Stimulated activated CD4-positive, alpha-beta T cell treated with anti-CD3 and anti-CD28 coated beads, Interleukin-4, amount 100 ng/mL, for 1 hour (primary cell): ENCODE data around the gene CLEC11A.

Experiments used
- DNase-seq: peaks from one replicate; pipeline ENCODE4 v3.0.0-alpha.2; 2020

The CLEC11A gene

DNA sequence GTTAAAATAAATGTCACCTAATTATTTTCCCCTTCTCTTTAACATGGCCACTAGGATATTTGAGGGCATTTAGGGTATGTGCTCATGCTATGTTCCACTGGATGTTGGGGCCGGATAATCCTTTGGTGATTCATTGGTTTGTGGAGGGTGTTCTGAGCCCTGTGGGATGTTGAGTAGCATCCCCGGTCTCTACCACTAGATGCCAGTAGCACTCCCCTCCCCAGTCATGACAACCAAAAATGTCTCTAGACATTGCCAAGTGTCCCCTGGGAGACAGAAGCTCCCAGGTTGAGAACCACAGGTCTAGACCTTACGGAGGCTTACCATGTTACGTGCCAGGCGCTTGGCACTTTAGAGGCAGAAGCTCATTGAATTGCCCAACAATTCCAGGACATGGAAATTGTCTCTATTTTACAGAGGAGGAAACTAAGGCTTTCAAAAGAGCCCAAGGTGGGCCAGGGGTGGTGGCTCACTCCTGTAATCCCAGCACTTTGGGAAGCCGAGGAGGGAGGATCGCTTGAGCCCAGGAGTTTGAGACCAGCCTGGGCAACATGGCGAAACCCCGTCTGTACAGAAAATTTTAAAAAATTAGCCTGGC is 17.6 kb upstream of the CLEC11A start:
- no peak for DNase-seq

DNA sequence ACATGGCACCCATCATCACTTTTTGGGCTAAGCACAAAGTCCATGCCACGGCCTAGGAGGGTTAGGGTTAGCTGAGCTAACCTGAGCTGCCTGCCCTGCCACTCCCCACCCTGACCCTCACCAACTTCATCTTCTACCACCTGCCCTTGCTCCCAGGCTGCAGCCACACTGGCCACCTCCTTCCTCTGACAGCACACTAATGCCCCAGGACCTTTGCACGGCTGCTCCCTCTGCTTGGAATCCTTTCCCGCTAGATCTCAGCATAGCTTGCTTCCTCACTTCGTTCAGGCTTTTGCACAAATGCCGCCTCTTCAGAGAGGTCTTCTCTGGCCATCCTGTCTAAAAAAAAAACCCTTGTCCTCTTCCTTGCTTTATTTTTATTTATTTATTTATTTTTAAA is 16.8 kb upstream of the CLEC11A start:
- DNase-seq: no peak

DNA sequence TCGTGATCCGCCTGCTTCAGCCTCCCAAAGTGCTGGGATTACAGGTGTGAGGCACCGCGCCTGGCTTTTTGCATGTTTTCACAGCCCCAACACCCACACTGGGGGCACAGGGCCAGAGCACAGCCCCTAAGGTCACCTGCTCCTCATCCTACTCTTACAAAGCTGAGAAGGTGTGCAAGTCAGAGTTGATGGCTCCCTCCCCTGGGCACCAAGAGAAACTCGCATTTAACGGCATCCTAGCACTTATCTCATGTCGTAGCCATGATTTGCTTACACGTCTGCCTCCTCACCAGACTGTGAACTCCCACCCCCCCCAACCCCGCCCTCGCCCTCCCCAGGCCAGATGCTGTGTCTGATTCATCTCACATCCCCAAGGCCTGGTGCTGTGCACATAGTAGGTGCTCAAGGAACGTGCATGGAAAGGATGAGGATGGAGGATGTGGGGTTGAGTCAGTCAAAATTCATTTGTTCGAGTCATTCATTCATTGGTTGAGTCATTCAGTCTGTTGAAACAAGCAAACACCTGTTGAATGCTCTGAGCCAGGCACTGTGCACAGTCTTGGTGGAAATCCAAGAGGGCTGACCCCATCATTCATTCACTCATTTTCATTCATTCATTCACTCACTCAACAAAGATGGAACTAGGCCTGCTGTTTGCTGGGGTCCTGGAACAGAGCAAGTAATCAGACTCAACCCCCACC is 14.8 kb upstream of the CLEC11A start:
- no peak for DNase-seq

DNA sequence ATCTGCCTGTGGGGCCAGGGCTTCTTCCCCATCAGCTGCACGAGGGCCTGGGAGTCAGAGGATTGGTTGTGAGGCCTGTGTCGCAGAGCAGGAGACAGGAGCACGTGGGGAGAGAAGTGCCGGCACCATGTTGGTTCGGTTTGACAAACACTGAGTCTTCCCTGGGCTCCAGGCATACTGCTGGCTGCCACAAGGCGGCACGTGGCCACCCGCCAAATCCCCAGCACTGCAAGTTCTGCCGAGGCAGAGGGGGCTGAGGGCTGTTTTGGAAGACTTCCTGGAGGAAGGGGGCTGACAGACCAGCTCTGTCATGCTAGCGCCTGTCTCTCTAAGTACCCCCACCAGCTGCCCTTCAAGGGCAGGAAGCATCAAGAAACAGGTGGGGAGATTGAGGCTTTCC is 13.1 kb upstream of the CLEC11A start:
- no peak for DNase-seq

GRCh38 chr19:50710612-50711011 is 12.6 kb upstream of the CLEC11A start:
- DNase-seq: no peak

- DNase-seq: no peak
These were observed 12.0 kb upstream of the CLEC11A start for GRCh38 chr19:50711196-50711595.

DNA sequence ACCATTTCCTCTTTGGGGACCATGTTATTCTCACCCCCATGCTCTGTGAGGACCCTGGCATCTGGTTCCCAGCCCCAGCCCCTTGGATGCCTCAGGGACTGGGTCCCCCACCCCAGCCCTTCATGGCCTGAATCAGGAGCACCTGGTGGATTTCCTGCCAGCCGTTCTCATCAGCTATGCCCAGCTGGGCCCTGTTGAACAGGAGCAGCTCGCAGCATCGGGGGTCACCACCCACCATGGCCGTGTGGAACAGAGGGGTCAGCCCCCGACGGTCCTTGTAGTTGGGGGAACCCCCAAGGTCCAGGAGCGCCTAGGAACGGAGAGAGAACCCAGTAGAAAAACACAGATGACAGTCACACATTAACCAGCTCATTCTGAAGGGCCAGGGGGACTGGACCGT is 11.4 kb upstream of the CLEC11A start:
- DNase-seq: no peak

DNA sequence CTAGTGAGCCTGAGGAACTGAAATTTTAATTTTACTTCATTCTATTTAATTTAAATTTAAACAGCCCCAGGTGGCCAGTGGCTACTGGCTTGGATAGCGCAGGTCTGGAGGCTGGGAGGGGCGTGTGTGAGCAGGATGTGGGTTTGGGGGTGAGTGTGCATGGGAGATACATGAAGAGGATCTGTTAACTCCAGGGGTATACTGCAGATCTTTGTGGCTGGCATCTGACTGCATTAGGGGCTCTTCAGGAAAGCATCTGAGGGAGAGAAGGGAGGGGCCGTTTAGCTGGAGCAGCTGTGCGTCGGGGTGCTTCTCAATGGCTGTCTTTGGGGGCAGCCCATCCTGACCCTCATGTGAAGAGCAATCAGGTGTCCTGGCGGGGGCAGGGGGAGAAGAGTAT is 10.3 kb upstream of the CLEC11A start:
- no peak for DNase-seq

DNA sequence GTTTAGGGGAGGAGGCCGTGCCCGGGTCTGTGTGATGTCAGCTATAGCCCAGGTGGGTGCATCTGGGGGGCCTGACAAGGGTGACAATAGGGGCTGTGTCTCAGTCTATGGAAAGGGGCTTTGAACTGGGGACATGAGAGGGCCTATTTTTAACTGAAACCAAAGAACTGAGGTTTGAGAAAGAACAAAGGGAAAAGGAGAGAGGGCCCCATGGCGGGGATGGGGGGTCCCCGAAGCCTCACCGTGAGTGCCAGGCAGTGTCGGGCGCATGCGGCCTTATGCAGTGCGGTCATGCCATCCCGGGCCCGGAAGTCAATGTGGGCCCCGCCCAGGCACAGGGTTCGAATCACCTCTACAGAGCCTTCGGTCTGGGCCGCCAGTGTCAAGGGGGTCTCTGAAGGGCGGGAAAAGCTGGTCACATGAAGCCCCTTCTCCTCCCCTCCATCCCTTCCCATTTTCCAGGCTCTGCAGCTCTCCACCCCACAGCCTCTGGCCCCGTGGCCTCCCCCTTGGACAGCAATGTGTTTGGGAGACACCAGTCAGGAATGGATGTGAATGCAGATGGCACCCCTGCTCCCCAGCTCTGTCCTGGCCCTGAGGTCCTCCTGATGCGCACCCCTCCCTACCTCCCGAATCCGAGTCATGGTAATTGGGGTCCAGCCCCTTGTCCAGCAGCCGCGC is 9.5 kb upstream of the CLEC11A start:
- DNase-seq: no peak

GRCh38 chr19:50716178-50717025 is 6.8 kb upstream of the CLEC11A start:
- DNase-seq: no peak

- DNase-seq: no peak
These were observed 6.0 kb upstream of the CLEC11A start for GRCh38 chr19:50717026-50717723.

DNA sequence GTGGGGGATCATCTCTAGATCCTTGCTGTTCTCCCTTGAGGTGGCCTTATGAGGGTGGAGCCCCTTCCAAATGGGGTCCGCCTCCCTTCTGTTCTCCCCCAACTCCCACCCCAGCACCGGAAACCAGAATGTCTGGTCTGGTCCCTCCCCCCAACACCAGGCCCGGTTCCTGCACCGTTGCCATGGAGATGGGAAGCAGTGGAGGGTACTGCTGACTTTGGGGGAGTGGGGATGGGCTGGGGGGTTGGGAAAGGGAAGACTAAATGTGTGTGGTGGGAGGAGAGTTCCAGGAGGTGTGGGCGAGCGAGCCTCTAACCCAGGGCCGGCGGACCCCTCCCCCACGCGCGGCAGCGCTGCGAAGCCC is 5.3 kb upstream of the CLEC11A start:
- no peak for DNase-seq

GRCh38 chr19:50718255-50719118 is 4.7 kb upstream of the CLEC11A start:
- DNase-seq: peak; percentile 26

DNA sequence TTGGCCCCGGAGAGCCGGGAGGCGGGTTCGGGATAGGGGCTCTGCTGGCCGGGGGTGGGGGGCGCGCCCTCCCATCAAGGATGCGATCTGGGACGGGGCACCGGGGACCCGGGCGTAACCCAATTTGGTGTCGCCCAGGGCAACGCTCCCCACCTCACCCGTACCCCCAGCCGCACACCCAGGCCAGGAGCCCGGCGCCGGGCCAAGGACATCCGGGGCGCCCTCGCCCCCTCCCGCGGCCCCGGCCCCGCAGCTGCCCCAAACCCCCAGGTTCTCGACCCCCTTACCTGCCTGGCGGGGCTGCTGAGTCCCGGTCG is 4.1 kb upstream of the CLEC11A start:
- no peak for DNase-seq

GRCh38 chr19:50719566-50719965 is 3.6 kb upstream of the CLEC11A start, which contains the start of gene SHANK1:
TSS of gene SHANK1 (minus strand) at chr19:50719802. CDS start at chr19:50716919, 2,883 bp downstream.
- no peak for DNase-seq

DNA sequence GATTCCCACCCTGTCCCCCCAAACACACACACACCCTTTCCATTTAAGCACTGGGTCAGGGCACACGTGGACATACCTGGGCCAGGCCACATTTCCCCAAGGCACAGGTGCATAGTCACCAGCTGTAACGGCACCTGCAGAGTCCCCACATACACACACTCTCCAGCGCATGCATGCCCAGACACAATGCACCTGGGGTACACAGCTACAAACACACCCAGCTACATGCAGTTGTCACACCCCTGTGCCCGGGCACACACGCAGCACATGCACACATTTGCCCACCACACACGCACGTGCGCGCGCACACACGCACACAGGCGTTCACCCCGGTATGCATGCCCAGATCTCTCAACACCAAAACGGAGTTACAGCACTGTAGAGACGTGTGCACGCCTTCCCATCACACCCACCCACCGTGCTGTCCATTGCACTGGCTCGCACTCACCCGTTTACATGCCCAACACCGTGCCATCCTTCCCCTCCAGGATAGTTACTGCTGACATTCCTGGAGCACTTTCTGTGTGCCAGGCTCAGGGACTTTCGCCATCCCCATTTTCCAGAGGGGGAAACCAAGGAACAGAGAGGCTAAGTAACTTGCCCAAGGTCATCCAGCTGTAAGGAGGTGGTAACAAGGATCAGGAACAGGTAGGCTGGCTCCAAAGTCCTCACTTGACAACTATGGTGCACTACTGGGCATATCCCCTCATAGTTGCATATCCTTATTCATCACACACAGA is 2.8 kb upstream of the CLEC11A start:
- DNase-seq: no peak

DNA sequence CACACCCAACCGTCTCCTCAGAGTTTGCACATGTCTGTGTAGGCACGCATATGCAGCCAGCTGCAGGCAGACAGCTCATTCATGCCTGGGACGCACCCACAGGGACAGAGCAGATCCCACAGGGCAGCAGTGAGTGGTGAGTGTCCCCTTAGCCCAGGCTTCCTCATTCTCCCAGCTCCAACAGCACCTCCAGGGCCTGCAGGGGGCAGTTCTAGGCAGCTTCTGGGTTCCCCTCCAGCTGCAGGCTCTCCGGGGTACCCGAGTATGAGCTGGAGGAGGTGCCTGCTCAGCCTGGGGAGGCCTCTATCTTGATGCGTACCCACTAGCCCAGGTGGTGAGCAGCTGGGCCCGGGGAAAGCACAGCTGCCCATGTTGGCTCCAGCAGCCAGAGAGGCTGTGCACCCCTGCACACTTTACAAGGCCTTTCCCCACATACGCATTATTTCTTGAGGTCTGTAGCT is 2.2 kb upstream of the CLEC11A start:
- DNase-seq: no peak

GRCh38 chr19:50721441-50722137 is 1.6 kb upstream of the CLEC11A start:
- DNase-seq: no peak

DNA sequence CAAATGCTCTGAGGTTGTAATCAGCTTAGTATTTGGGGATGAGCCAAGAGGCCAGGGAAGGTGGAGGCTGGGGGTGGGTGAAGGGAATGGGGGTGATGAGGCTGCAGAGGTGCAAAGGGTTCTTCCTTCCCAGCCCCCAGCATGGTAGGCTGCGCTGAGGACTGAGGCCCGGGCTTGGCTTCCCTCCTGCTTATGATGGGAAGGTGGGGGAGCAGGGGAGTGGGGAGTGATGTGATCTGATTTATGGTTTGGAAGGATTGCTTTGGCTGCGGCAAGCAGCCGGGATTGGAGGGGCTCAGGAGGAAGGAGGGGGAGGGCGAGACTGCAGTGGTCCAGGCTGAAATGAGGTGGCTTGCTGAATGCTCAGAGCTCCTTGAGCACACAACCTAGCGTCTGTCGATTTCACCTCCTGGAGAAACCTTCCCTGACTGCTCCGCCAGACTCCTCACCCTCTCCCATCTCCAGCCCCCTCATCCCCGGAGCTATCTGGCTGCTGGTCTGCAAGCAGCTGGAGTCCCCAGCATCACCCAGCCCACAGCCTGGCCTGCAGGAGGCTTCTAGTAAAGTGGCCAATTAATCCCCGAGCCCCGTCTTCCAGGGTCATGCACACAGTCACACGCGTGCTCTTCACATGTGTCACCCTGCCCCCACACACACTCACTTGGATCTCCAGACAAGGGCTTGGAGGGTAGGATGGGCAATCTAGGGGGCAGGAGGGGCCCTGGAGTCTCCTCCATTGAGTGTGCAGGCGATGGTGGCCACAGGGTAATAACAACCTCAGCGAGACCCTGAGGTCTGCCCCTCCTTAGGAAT is 757 bp upstream of the CLEC11A start:
- DNase-seq: no peak
